ENCODE measurements around the gene KCND3. TPM values are rescaled to one million over a fixed set of nuclear protein-coding genes. Genes with fewer than 3 reads are reported as not detected.

Gene KCND3
- polyA plus RNA-seq, 3 donors = not detected

DNA sequence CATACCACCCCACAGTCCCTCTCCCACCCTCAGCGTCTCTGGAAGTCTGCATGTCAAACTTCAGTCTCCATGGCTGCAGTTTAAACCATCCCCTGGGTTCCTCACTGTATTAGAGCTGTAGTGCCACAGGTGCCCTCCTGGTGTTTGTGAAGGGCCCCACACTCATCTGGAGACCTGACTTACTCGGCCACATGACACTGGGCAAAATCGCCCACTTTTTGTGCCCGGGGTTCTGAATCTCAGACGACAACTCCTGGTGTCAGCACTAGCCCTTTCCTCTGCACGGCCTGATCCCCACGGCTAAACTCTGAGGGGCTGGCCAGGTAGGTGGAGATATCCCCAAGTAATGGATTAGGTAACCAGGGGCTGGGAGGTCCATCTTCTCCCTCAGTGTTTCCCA lies 256.8 kb downstream of the KCND3 start:
- H3K27ac ChIP-seq (ENCODE audit: low read depth in 1 of 2, low read length in 2 of 2) = peak overlapping the region; percentile 95 to 98
- H3K9me3 ChIP-seq (replicated peaks in 1 of 2; ENCODE audit: control insufficient read depth in 1 of 2, insufficient read depth in 1 of 2, low read length in 2 of 2) = no peaks in the 10 kb centered on the region
- H3K36me3 ChIP-seq (replicated peaks in 1 of 2; ENCODE audit: control insufficient read depth in 1 of 2, insufficient read depth in 2 of 2, low read length in 2 of 2) = peaks cover 0 to under 1% of the 10 kb centered on the region in 2 donors
- H2AFZ ChIP-seq (ENCODE audit: insufficient read depth, low read depth, low read length, poor library complexity, severe bottlenecking) = peak overlapping the region; percentile 26
- H3K9ac ChIP-seq (ENCODE audit: insufficient read depth, low read length, poor library complexity, severe bottlenecking) = peak overlapping the region; percentile 84
- DNase-seq = no peak
- peaks cover 1% of the 10 kb centered on the region for H4K20me1 ChIP-seq (ENCODE audit: insufficient read depth, low read length)
- 100% methylated on average over 5 of the region's 7 CpGs for WGBS (ENCODE audit: insufficient coverage)
- intact Hi-C loops (cut with micrococcal nuclease) = loop anchor here (10.0 kb wide), 4 partner anchors 118 to 768 kb away; partner anchors contain the start of genes ADORA3 (in 1 of the 2), DENND2D (in 1 of the 2), LRIF1 (in 1 of the 2) and RAP1A (in 1 of the 2)
- H3K27me3 Mint-ChIP-seq (ENCODE audit: low read depth in 3 of 3) = peaks cover 5 to 13% (median 11%) of the 10 kb centered on the region in 3 donors
- peaks cover 52 to 53% of the 10 kb centered on the region in 2 donors for H3K4me1 ChIP-seq (ENCODE audit: control insufficient read depth in 1 of 2, insufficient read depth in 2 of 2, low read length in 2 of 2)
- H3K79me2 ChIP-seq (ENCODE audit: insufficient read depth, low read length) = no peaks in the 10 kb centered on the region
- no peak overlapping the region for H3K4me3 Mint-ChIP-seq
- H3K27me3 ChIP-seq (ENCODE audit: control insufficient read depth in 2 of 2, insufficient read depth in 2 of 2, low read length in 2 of 2) = peaks cover 2 to 9% of the 10 kb centered on the region in 2 donors
- peaks cover 26 to 27% of the 10 kb centered on the region in 2 donors for H3K36me3 Mint-ChIP-seq
- peaks cover 14% of the 10 kb centered on the region for H3K4me1 Mint-ChIP-seq
- TF ChIP-seq, protein P1, sequence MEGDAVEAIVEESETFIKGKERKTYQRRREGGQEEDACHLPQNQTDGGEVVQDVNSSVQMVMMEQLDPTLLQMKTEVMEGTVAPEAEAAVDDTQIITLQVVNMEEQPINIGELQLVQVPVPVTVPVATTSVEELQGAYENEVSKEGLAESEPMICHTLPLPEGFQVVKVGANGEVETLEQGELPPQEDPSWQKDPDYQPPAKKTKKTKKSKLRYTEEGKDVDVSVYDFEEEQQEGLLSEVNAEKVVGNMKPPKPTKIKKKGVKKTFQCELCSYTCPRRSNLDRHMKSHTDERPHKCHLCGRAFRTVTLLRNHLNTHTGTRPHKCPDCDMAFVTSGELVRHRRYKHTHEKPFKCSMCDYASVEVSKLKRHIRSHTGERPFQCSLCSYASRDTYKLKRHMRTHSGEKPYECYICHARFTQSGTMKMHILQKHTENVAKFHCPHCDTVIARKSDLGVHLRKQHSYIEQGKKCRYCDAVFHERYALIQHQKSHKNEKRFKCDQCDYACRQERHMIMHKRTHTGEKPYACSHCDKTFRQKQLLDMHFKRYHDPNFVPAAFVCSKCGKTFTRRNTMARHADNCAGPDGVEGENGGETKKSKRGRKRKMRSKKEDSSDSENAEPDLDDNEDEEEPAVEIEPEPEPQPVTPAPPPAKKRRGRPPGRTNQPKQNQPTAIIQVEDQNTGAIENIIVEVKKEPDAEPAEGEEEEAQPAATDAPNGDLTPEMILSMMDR (IDR thresholded peaks at IDR 0.05) = no peak
- H3K27ac Mint-ChIP-seq = no peak overlapping the region
- H3K4me2 ChIP-seq (replicated peaks; ENCODE audit: extremely low read depth, low read length, poor library complexity, severe bottlenecking) = peak overlapping the region; percentile 76
- H3K4me3 ChIP-seq (replicated peaks in 1 of 3; ENCODE audit: low read depth in 2 of 3, low read length in 3 of 3) = no peak overlapping the region
- H3K9me3 Mint-ChIP-seq = peaks cover 0 to 3% (median 0%) of the 10 kb centered on the region in 7 donors

DNA sequence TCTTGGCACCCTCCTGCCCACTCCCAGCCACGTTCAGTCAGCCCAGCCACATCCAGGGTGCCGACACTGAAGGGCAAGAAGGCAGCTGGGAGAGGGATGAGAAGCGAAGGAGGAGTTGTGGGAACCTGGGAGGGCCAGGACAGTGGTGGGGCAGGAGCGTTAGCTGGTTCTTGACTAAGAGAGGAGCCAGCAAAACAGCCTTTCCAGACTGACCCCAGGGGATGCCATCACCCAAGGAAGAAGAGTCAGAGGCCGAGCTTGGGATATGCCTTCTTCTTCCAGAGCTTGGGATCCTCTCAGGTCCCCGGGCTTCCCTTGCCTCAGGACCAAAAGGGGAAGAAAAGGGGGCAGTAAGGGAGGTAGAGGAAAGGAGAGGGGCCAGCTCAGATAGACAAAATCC lies 257.5 kb downstream of the KCND3 start:
- Histone ChIP-seq H3K4me1 (ENCODE audit: control insufficient read depth in 1 of 2, insufficient read depth in 2 of 2, low read length in 2 of 2) (peaks cover 44 to 45% of the 10 kb centered on the region in 2 donors), H3K4me2 (replicated peaks; ENCODE audit: extremely low read depth, low read length, poor library complexity, severe bottlenecking) (no peak overlapping the region), H3K27ac (ENCODE audit: low read depth in 1 of 2, low read length in 2 of 2) (peak overlapping the region in 1 of 2 donors; percentile 98), H4K20me1 (ENCODE audit: insufficient read depth, low read length) (peaks cover 5% of the 10 kb centered on the region), H3K79me2 (ENCODE audit: insufficient read depth, low read length) (no peaks in the 10 kb centered on the region), H3K27me3 (ENCODE audit: control insufficient read depth in 2 of 2, insufficient read depth in 2 of 2, low read length in 2 of 2) (peaks cover 0 to 1% of the 10 kb centered on the region in 2 donors), H3K36me3 (replicated peaks in 1 of 2; ENCODE audit: control insufficient read depth in 1 of 2, insufficient read depth in 2 of 2, low read length in 2 of 2) (peaks cover 3 to 8% of the 10 kb centered on the region in 2 donors), H2AFZ (ENCODE audit: insufficient read depth, low read depth, low read length, poor library complexity, severe bottlenecking) (no peak overlapping the region), H3K4me3 (replicated peaks in 1 of 3; ENCODE audit: low read depth in 2 of 3, low read length in 3 of 3) (no peak overlapping the region), H3K9ac (ENCODE audit: insufficient read depth, low read length, poor library complexity, severe bottlenecking) (no peak overlapping the region), H3K9me3 (replicated peaks in 1 of 2; ENCODE audit: control insufficient read depth in 1 of 2, insufficient read depth in 1 of 2, low read length in 2 of 2) (no peaks in the 10 kb centered on the region)
- peaks cover 6% of the 10 kb centered on the region for H3K4me1 Mint-ChIP-seq
- H3K9me3 Mint-ChIP-seq = peaks cover 0 to 3% (median 0%) of the 10 kb centered on the region in 7 donors
- intact Hi-C loops (cut with micrococcal nuclease) = loop anchor here (10.0 kb wide), 4 partner anchors 117 to 767 kb away; partner anchors contain the start of genes ADORA3 (in 1 of the 2), DENND2D (in 1 of the 2), LRIF1 (in 1 of the 2) and RAP1A (in 1 of the 2)
- peak overlapping the region in 1 of 7 donors; percentile 84 for H3K27ac Mint-ChIP-seq
- 95% methylated on average over 4 of the region's 6 CpGs for WGBS (ENCODE audit: insufficient coverage)
- peaks cover 2 to 5% (median 4%) of the 10 kb centered on the region in 3 donors for H3K27me3 Mint-ChIP-seq (ENCODE audit: low read depth in 3 of 3)
- no peak for DNase-seq
- H3K36me3 Mint-ChIP-seq = peaks cover 24 to 35% of the 10 kb centered on the region in 2 donors
- no peak overlapping the region for H3K4me3 Mint-ChIP-seq
- TF ChIP-seq, protein P1 (IDR thresholded peaks at IDR 0.05) = no peak

Measured in CD14-positive monocyte (primary cell).